ENCODE measurements around the gene SLC25A24.

Gene SLC25A24

GRCh38 chr1:108096089-108096488, 104.1 kb downstream of the SLC25A24 start:
- DNase-seq (ENCODE audit: low spot score) = no peak

- no peak for DNase-seq (ENCODE audit: low spot score)
Measured at GRCh38 chr1:108089477-108089876, 110.7 kb downstream of the SLC25A24 start.

DNA sequence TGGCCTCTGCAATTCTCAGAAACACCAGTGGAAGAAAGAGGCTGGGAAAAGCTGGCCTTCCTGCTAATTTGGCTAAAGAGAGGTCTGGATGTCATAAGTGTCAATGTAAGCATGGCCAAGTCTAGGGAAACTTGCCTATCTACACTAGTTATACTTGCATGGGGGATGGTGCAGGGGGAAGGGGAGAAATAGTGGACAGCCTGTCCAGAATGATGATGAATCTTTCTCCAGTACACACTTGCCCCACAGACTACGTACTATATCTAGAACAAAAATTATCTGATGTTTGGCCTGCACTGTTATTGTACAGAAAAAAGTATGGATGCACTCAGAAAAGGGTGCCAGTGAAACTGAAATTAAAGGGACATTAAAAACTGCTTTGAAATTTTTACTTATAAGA, 114.5 kb downstream of the SLC25A24 start:
- no peak for DNase-seq (ENCODE audit: low spot score)

DNA sequence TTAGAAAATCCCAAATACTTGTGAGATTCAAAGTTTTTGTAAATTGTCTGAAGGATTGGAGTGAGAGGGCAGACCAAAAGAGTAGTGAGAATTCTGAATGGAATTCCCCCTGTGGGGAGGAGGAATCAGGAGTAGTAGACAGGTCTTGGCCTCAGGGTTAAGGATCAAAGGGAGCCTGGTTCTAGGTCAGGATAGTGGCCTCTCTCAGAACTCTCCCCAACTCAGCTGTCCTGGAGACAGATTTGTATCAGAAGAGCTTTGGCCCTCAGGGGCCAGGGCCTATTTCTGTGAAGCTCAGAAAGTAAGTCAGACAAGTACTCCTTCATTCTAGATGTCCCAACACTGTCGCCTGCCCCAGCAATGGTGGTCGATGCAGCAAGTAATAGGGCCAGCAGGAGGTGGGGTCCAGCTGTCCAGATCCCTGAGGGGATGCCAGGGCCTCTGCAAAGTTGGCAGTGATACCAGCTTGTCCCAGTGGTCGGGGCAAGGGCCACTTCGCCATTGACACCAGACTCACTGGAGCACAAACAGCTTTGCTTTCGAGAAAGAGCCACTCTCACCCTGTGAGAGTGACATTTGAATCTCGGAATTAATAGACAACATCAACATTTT, 115.2 kb downstream of the SLC25A24 start:
- no peak for DNase-seq (ENCODE audit: low spot score)

Data from kidney tubule cell (primary cell).